Trophoblast cell (in vitro differentiated cells and primary cell): Measurements from ENCODE around the gene NOD1.

Source experiments
- DNase-seq, 2 donors: peaks; one replicate each; pipeline ENCODE4 v3.0.0-alpha.2; 2016
- H2AFZ ChIP-seq: 2 replicates; pipeline ENCODE4 v1.6.1; 2013; ENCODE audit warnings: low read length, moderate library complexity, mild to moderate bottlenecking; ENCODE audit not compliant: insufficient read depth, poor library complexity
- H2AK5ac ChIP-seq: 2 replicates; pipeline ENCODE4 v1.6.1; 2013; ENCODE audit warnings: mild to moderate bottlenecking, low read length
- H2BK120ac ChIP-seq: 2 replicates; pipeline ENCODE4 v1.6.1; 2013; ENCODE audit warnings: low read length, mild to moderate bottlenecking, moderate library complexity; ENCODE audit not compliant: insufficient read depth, poor library complexity
- H2BK12ac ChIP-seq: 2 replicates; pipeline ENCODE4 v1.6.1; 2013; ENCODE audit warnings: mild to moderate bottlenecking, low read length, moderate library complexity
- H2BK5ac ChIP-seq: 2 replicates; pipeline ENCODE4 v1.6.1; 2013; ENCODE audit warnings: low read length, low read depth, moderate library complexity, mild to moderate bottlenecking; ENCODE audit not compliant: poor library complexity
- H3K14ac ChIP-seq: 2 replicates; pipeline ENCODE4 v1.6.1; 2013; ENCODE audit warnings: mild to moderate bottlenecking, low read length
- H3K18ac ChIP-seq: 2 replicates; pipeline ENCODE4 v1.6.1; 2013; ENCODE audit warnings: mild to moderate bottlenecking, low read length
- H3K23ac ChIP-seq: 2 replicates; pipeline ENCODE4 v1.6.1; 2013; ENCODE audit warnings: low read length
- H3K27ac ChIP-seq: 2 replicates; pipeline ENCODE4 v1.5.1; 2013; ENCODE audit warnings: low read depth, mild to moderate bottlenecking, inconsistent platforms, low read length, moderate library complexity
- H3K27me3 ChIP-seq: 2 replicates; pipeline ENCODE4 v1.6.1; 2013; ENCODE audit warnings: inconsistent platforms, mild to moderate bottlenecking, low read length, moderate library complexity; ENCODE audit not compliant: insufficient read depth
- H3K36me3 ChIP-seq, 2 experiments: 1 replicate in 1 of 2; 2 replicates in 1 of 2; pipeline ENCODE4 v1.6.1; 2013; ENCODE audit warnings: low read length in 2 of 2, mild to moderate bottlenecking in 2 of 2, moderate library complexity in 1 of 2; ENCODE audit not compliant: insufficient read depth in 2 of 2, control insufficient read depth in 1 of 2
- H3K4ac ChIP-seq: 2 replicates; pipeline ENCODE4 v1.6.1; 2013; ENCODE audit warnings: low read depth, mild to moderate bottlenecking, low read length, moderate library complexity
- H3K4me1 ChIP-seq, 2 experiments: 1 replicate in 1 of 2; 2 replicates in 1 of 2; pipeline ENCODE4 v1.6.1; 2013; ENCODE audit warnings: low read length in 2 of 2, mild to moderate bottlenecking in 2 of 2, moderate library complexity in 1 of 2; ENCODE audit not compliant: insufficient read depth in 2 of 2, control insufficient read depth in 1 of 2
- H3K4me2 ChIP-seq: 2 replicates; pipeline ENCODE4 v1.6.1; 2013; ENCODE audit warnings: inconsistent platforms, mild to moderate bottlenecking, low read length, moderate library complexity
- H3K4me3 ChIP-seq: 2 replicates; pipeline ENCODE4 v1.5.1; 2013; ENCODE audit warnings: mild to moderate bottlenecking, low read depth, low read length, inconsistent platforms
- H3K79me1 ChIP-seq: one replicate; pipeline ENCODE4 v1.6.1; 2013; ENCODE audit warnings: low read length
- H3K79me2 ChIP-seq: 2 replicates; pipeline ENCODE4 v1.6.1; 2013; ENCODE audit warnings: low read length, mild to moderate bottlenecking; ENCODE audit not compliant: control insufficient read depth, insufficient read depth, poor library complexity
- H3K9ac ChIP-seq: 2 replicates; pipeline ENCODE4 v1.6.1; 2013; ENCODE audit warnings: mild to moderate bottlenecking, low read length
- H3K9me3 ChIP-seq: 2 replicates; pipeline ENCODE4 v1.6.1; 2013; ENCODE audit warnings: low read depth, mild to moderate bottlenecking, control low read depth, inconsistent platforms, low read length; ENCODE audit not compliant: insufficient read depth
- H4K12ac ChIP-seq: 2 replicates; pipeline ENCODE4 v1.6.1; 2013; ENCODE audit warnings: low read depth, mild to moderate bottlenecking, low read length, moderate library complexity
- H4K8ac ChIP-seq: 2 replicates; pipeline ENCODE4 v1.6.1; 2013; ENCODE audit warnings: low read depth, mild to moderate bottlenecking, low read length, moderate library complexity
- H4K91ac ChIP-seq: one replicate; pipeline ENCODE4 v1.6.1; 2013; ENCODE audit warnings: low read depth, mild to moderate bottlenecking, low read length, moderate library complexity
- WGBS: extraction: QIAGEN DNeasy Blood & Tissue Kit; methylation state at CpG from one replicate; pipeline ENCODE4 v1.1.7; 2013; ENCODE audit warnings: missing lambda C conversion rate; ENCODE audit not compliant: insufficient read length, insufficient coverage; ENCODE audit errors: extremely low coverage; 5-methylcytosine and 5-hydroxymethylcytosine counted together

The NOD1 gene

DNA sequence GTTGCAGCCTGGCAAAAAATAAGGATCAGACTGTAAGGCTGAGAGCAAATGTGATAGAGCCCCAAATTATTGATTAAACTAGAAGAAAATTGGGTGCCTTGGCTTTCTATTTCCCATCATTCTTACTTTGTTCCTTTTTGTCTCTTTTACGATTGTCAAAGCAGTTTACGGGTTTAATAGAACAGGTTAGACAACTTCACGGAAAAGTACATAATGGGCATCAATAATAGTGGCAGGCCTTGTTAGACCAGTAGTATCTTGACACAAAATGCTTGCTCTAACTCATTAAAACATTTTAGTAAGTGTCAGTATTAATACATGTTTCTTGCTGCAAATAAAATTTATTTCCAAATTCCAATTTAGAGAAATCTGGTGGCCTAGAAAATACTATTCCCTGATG is 40.5 kb upstream of the NOD1 start:
- H3K4me3 ChIP-seq = no peak overlapping the region
- no peak overlapping the region for H3K4ac ChIP-seq
- no peak overlapping the region for H3K18ac ChIP-seq
- no peak overlapping the region for H4K12ac ChIP-seq
- WGBS = no CpG with 5 or more reads among the region's 3 CpGs
- H2AFZ ChIP-seq = no peak overlapping the region
- H4K8ac ChIP-seq = no peak overlapping the region
- no peaks in the 10 kb centered on the region for H3K27me3 ChIP-seq
- H3K79me2 ChIP-seq = no peaks in the 10 kb centered on the region
- no peak overlapping the region for H3K14ac ChIP-seq
- H2BK120ac ChIP-seq = no peak overlapping the region
- no peaks in the 10 kb centered on the region for H3K9me3 ChIP-seq
- H2BK5ac ChIP-seq = no peak overlapping the region
- H3K4me1 ChIP-seq = peaks cover 0 to 3% of the 10 kb centered on the region in 2 experiments
- H3K79me1 ChIP-seq = no peaks in the 10 kb centered on the region
- H3K4me2 ChIP-seq = no peak overlapping the region
- no peak overlapping the region for H2BK12ac ChIP-seq
- no peak overlapping the region for H3K23ac ChIP-seq
- H3K36me3 ChIP-seq = no peaks in the 10 kb centered on the region
- H3K27ac ChIP-seq = no peak overlapping the region
- no peak overlapping the region for H3K9ac ChIP-seq
- H2AK5ac ChIP-seq = no peak overlapping the region
- no peak for DNase-seq
- H4K91ac ChIP-seq = no peak overlapping the region

GRCh38 chr7:30515761-30516160 is 37.2 kb upstream of the NOD1 start:
- Histone ChIP-seq H3K4ac (no peak overlapping the region), H4K12ac (no peak overlapping the region), H3K9ac (no peak overlapping the region), H3K9me3 (no peaks in the 10 kb centered on the region), H3K4me3 (no peak overlapping the region), H3K4me1 (peaks cover 2 to 5% of the 10 kb centered on the region in 2 experiments), H3K79me1 (no peaks in the 10 kb centered on the region), H2BK12ac (no peak overlapping the region), H2BK5ac (no peak overlapping the region), H2BK120ac (no peak overlapping the region), H3K4me2 (no peak overlapping the region), H3K79me2 (no peaks in the 10 kb centered on the region), H4K8ac (no peak overlapping the region), H2AFZ (no peak overlapping the region), H3K27me3 (no peaks in the 10 kb centered on the region), H3K36me3 (no peaks in the 10 kb centered on the region), H3K27ac (no peak overlapping the region), H3K23ac (no peak overlapping the region), H3K18ac (no peak overlapping the region), H4K91ac (no peak overlapping the region), H2AK5ac (no peak overlapping the region), H3K14ac (no peak overlapping the region)
- no CpG with 5 or more reads among the region's 2 CpGs for WGBS
- no peak for DNase-seq

DNA sequence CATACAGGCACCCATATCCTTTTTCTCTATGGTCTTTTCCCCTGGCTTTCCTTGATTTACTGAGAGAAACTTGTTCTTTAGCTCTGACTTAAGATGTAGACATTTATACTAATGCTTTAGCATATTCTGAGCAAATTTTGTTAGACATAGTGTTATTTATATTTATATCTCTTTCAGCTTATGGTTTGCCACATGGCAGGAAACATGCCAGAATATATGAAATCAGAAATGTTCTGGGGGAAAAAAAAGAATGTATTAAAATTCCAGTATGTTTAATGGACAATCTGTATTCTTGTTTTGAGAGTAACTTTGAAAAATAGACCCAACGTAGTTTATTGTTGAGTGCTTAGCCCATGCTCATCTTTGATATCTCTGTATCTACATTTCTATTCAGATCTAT is 36.2 kb upstream of the NOD1 start:
- no peaks in the 10 kb centered on the region for H3K36me3 ChIP-seq
- no peaks in the 10 kb centered on the region for H3K27me3 ChIP-seq
- H3K4me3 ChIP-seq = no peak overlapping the region
- no peak overlapping the region for H3K4ac ChIP-seq
- H3K9me3 ChIP-seq = no peaks in the 10 kb centered on the region
- no peak overlapping the region for H3K4me2 ChIP-seq
- H3K4me1 ChIP-seq = peaks cover 2% of the 10 kb centered on the region in 2 experiments
- H4K91ac ChIP-seq = no peak overlapping the region
- no peak overlapping the region for H3K18ac ChIP-seq
- H2BK12ac ChIP-seq = no peak overlapping the region
- WGBS = no CpG with 5 or more reads among the region's 1 CpG
- no peak overlapping the region for H3K14ac ChIP-seq
- H2AFZ ChIP-seq = no peak overlapping the region
- H4K8ac ChIP-seq = no peak overlapping the region
- no peak overlapping the region for H3K27ac ChIP-seq
- H3K79me2 ChIP-seq = no peaks in the 10 kb centered on the region
- no peak overlapping the region for H2BK5ac ChIP-seq
- H2BK120ac ChIP-seq = no peak overlapping the region
- no peak overlapping the region for H3K9ac ChIP-seq
- DNase-seq = no peak
- H3K79me1 ChIP-seq = no peaks in the 10 kb centered on the region
- H3K23ac ChIP-seq = no peak overlapping the region
- no peak overlapping the region for H4K12ac ChIP-seq
- H2AK5ac ChIP-seq = no peak overlapping the region

DNA sequence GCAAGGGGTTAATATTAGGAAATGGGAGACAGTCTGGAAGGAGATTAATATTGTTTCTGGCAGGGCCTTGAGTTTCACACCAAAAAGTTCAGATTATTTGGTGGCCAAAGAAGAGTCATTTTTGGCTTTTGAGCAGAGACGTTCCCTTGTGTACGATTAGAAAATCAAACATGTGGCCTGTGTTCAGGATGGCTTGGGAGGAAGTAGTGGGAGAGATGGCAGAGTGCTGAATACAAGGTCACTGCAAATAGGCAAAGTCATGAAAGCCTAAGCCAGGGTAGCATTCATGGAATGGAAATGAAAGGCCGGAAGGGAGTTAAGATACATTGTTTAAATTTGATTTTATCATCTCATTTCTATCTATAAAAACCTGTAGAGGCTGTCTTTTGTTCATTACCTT is 35.6 kb upstream of the NOD1 start:
- no CpG with 5 or more reads among the region's 3 CpGs for WGBS
- Histone ChIP-seq H3K9ac (no peak overlapping the region), H3K79me2 (no peaks in the 10 kb centered on the region), H3K23ac (no peak overlapping the region), H4K8ac (no peak overlapping the region), H3K79me1 (no peaks in the 10 kb centered on the region), H2BK120ac (no peak overlapping the region), H4K91ac (no peak overlapping the region), H3K4me3 (no peak overlapping the region), H3K4me1 (peaks cover 2% of the 10 kb centered on the region in 2 experiments), H2AFZ (no peak overlapping the region), H3K36me3 (no peaks in the 10 kb centered on the region), H3K14ac (no peak overlapping the region), H4K12ac (no peak overlapping the region), H3K18ac (no peak overlapping the region), H3K9me3 (no peaks in the 10 kb centered on the region), H3K4me2 (no peak overlapping the region), H2BK5ac (no peak overlapping the region), H3K27me3 (no peaks in the 10 kb centered on the region), H3K4ac (no peak overlapping the region), H2AK5ac (no peak overlapping the region), H2BK12ac (no peak overlapping the region), H3K27ac (no peak overlapping the region)
- DNase-seq = no peak
